ENCODE measurements around the gene GM2A. TPM values are rescaled to one million over a fixed set of nuclear protein-coding genes. Genes with fewer than 3 reads are reported as not detected.

Gene GM2A
- polyA plus RNA-seq (2012; ENCODE audit: insufficient read depth, insufficient read length), result 61.6 TPM

GRCh38 chr5:151252762-151253604 lies at the start of gene GM2A:
GM2A (plus strand) TSS chr5:151253185; CDS start chr5:151253217, 32 bp downstream.
- DNase-seq (ENCODE audit: low read depth, low spot score), result peak; percentile 95
- peak within 1 kb of the TSS; percentile 73 for H3K4me3 ChIP-seq (ENCODE audit: low read length)

DNA sequence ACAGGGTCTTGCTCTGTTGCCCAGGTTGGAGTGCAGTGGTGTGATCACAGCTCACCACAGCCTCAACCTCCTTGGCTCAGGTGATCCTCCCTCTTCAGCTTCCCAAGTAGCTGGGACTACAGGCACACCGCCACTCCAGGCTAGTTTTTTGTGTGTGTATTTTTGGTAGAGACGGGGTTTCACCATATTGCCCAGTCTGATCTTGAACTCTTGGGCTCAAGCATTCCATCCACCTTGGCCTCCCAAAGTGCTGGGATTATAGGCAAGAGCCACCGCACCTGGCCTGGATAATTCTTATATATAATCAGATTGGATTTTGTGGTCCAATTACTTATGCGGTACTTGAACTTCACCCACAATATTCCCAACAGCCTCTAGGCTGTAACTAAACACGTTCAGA lies 48.9 kb upstream of the GM2A start:
- DNase-seq (ENCODE audit: low read depth, low spot score), result no peak
- no peak overlapping the region for H3K4me3 ChIP-seq (ENCODE audit: low read length)

GRCh38 chr5:151205411-151205810 lies 47.6 kb upstream of the GM2A start:
- no peak overlapping the region for H3K4me3 ChIP-seq (ENCODE audit: low read length)
- DNase-seq (ENCODE audit: low read depth, low spot score), result no peak

GRCh38 chr5:151208481-151208914 lies 44.5 kb upstream of the GM2A start:
- DNase-seq (ENCODE audit: low read depth, low spot score), result no peak
- no peak overlapping the region for H3K4me3 ChIP-seq (ENCODE audit: low read length)

- peak overlapping the region; percentile 92 for H3K4me3 ChIP-seq (ENCODE audit: low read length)
- peak; percentile 73 for DNase-seq (ENCODE audit: low read depth, low spot score)
Measured at GRCh38 chr5:151212406-151212798, 40.6 kb upstream of the GM2A start.

DNA sequence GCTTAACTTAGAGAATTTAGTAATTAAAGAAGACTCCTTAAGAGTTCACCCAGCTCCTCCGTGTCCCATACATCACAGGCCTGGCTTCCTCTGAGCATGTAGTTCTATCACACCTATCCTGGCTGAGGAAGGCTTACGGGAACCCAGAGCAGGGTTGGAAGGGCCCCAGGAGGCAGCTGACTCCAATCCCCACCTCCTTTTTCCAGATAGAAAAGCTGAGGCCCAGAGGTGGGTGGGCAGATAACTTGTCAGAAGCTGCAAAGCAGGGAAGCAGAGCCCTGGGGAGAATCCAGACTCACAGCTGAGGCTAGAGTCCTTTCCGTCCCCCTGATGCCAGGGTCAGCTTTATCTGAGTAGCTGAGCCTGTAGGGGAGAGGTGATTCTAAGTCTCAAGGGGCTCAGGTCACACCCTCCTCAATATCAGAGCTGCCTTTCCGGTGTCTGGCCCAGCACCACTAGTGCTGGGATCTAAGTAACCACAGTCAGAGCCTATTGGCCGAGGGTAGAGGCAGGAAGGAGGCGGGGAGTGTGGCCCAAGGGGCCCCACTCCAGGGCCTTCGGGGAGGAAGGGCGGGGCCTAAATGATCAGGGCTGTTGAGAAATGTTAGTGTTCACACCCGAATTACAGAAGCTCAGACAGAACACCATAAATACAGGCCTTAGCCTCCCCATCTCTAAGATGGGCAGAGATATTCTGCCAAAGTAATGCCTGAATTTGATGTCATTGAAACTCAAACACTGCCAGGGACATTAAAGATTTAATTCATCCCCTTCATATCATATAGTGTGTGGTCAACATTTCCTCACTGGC lies 39.0 kb upstream of the GM2A start:
- peak; percentile 96 for DNase-seq (ENCODE audit: low read depth, low spot score)
- peak overlapping the region; percentile 92 for H3K4me3 ChIP-seq (ENCODE audit: low read length)

DNA sequence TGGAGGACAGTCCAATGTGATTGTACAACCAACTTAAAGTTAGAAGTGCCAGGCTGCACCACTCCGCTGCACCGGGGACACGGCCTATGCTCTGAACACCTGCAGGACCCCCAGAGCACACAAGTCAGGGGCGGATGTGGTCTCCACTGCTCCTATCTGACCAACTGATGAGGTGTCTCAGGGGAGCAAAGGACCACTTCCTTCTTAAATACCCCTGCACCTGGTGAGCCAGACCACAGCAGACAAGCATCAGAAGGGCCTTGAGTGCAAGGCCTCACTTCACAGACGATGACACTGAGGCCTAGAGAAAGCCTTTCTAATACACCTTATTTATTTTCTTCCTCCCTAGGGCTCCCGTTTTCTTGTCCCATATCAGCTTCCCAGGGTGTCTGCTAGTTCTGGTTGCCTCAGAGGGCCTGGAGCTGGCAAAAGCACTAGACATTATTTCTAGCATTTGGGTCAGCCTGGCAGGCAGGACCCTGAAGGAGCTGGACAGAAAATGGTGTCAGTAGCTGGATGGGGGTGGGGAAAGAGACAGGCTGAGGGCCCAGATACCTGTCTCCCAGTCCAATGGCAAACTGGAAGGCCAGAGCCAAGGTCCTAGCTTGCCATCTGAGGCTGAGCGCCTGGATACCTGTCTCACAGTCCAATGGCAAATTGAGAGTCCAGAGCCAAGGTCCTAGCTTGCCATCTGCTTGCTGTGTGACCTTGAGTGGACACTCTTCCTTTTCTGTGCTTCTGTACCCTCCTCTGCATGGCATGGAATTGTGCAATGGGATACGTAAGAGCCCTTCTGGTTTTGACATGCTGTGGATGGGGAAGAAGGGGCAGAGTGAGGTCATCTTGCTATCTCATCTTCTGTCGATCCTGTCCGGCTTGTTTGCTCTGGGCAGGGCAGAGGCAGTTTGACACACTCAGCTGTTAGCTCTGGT lies 38.1 kb upstream of the GM2A start:
- DNase-seq (ENCODE audit: low read depth, low spot score), result peak; percentile 99
- peak overlapping the region; percentile 92 for H3K4me3 ChIP-seq (ENCODE audit: low read length)

- no peak for DNase-seq (ENCODE audit: low read depth, low spot score)
- H3K4me3 ChIP-seq (ENCODE audit: low read length), result peak overlapping the region; percentile 92
Measured at GRCh38 chr5:151215546-151215880, 37.5 kb upstream of the GM2A start.

- no peak for DNase-seq (ENCODE audit: low read depth, low spot score)
- no peak overlapping the region for H3K4me3 ChIP-seq (ENCODE audit: low read length)
Measured at GRCh38 chr5:151216781-151217180, 36.2 kb upstream of the GM2A start.

- no peak overlapping the region for H3K4me3 ChIP-seq (ENCODE audit: low read length)
- DNase-seq (ENCODE audit: low read depth, low spot score), result no peak
Measured at GRCh38 chr5:151218177-151218576, 34.8 kb upstream of the GM2A start.

GRCh38 chr5:151219138-151219537 lies 33.8 kb upstream of the GM2A start:
- no peak overlapping the region for H3K4me3 ChIP-seq (ENCODE audit: low read length)
- no peak for DNase-seq (ENCODE audit: low read depth, low spot score)

- no peak overlapping the region for H3K4me3 ChIP-seq (ENCODE audit: low read length)
- DNase-seq (ENCODE audit: low read depth, low spot score), result no peak
Measured at GRCh38 chr5:151219789-151220188, 33.2 kb upstream of the GM2A start.

- DNase-seq (ENCODE audit: low read depth, low spot score), result no peak
- H3K4me3 ChIP-seq (ENCODE audit: low read length), result no peak overlapping the region
Measured at GRCh38 chr5:151221574-151221973, 31.4 kb upstream of the GM2A start.

GRCh38 chr5:151222054-151222789 lies 30.8 kb upstream of the GM2A start:
- no peak overlapping the region for H3K4me3 ChIP-seq (ENCODE audit: low read length)
- DNase-seq (ENCODE audit: low read depth, low spot score), result no peak

GRCh38 chr5:151222790-151223446 lies 30.1 kb upstream of the GM2A start:
- DNase-seq (ENCODE audit: low read depth, low spot score), result no peak
- H3K4me3 ChIP-seq (ENCODE audit: low read length), result no peak overlapping the region

DNA sequence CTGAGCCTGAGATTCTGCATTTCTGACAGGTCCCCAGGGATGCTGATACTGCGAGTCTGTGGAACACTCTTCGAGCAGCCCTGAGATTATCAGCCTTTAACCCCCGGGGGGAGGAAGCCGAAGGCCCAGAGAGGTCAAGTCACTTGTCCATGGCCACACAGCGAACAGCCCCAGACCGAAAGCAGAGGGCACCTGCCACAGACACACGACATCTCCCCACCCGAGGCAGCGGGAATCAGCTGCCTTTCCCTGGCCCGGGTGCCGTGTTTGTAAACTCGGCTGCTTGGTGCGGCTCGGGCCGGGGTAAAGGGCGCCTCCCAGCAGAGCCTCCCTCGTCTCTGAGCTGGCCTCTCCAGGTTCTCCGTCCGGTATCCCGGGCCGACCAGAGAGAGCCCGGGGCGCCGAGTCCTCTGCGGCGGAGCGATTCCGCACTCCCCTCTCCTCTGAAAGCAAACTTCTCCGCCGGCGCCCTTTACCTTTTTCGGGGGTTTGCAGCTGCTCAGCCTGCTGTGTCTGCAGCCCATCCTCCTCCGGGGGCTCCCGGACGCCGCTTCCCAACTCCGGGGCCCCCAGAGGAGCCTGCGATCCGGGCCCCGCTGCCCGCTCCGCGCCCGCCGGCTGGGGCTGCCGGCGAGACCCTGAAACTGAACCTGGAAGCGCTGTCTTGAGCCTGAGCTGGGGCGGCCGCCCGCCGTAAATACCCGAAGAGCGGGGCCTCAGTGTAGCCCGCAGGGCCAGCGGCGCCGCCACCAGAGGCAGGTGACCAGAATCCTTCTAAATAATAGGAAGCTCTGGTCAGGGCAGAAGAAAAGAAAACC lies 29.3 kb upstream of the GM2A start, which contains the start of gene CCDC69:
TSS of gene CCDC69 (minus strand) at position 646 of the 818 bp plus-strand sequence. CDS start at position 524, 122 bp downstream.
- DNase-seq (ENCODE audit: low read depth, low spot score), result no peak

DNA sequence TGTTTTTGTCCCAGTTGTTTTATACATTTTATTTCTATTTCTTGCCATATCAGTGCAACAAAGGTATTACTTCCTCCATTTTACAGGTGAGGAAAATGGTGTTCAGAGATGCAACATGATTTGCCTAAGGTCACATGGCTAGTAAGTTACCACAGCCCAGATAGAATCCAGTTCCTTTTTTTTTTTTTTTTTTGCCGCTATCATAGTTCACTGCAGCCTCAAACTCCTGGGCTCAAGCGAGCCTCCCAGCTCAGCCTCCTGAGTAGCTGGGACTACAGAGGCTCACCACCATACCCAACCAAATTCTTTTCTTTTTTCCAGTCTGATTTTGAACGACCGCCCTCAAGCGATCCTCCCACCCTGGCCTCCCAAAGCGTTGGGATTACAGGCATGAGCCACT lies 28.6 kb upstream of the GM2A start:
- no peak for DNase-seq (ENCODE audit: low read depth, low spot score)
- H3K4me3 ChIP-seq (ENCODE audit: low read length), result no peak overlapping the region

More for the DNA sequence above, 29.3 kb upstream of the GM2A start, which contains the start of gene CCDC69:
- no peak within 1 kb of the TSS for H3K4me3 ChIP-seq (ENCODE audit: low read length)

Measured in Jurkat, Clone E6-1 (cell line).